Measurements from ENCODE around the gene BRF1. TPM values are rescaled to one million over a fixed set of nuclear protein-coding genes. Genes with fewer than 3 reads are reported as not detected.

The BRF1 gene
- total and polyA plus RNA-seq, 2 of the 13 experiments (the other 11 are each of a cell fraction or from before 2014, with no cell fraction given), result 5.1 to 11.0 TPM

- peaks cover 5% of the 10 kb centered on the region; the same call in 1 of the 2 replicates for H4K20me1 ChIP-seq (ENCODE audit: insufficient read depth, low read length)
- no peak overlapping the region for H3K9ac ChIP-seq (ENCODE audit: insufficient read depth, low read depth, low read length)
- H3K9me3 ChIP-seq (ENCODE audit: low read length), result no peaks in the 10 kb centered on the region
- ChIA-PET POLR2A (no interaction called here), CTCF (ENCODE audit: low intra/inter-chr PET ratio, low total read pairs) (no interaction called here)
- H3K4me3 ChIP-seq (replicated peaks in 1 of 3; ENCODE audit: insufficient read depth in 1 of 3, low read depth in 2 of 3, low read length in 3 of 3), result no peak overlapping the region
- H3K27ac ChIP-seq (ENCODE audit: extremely low read length, insufficient read depth, low read length), result no peak overlapping the region
- no peak for FAIRE-seq
- H3K36me3 ChIP-seq (replicated peaks in 1 of 2; ENCODE audit: control insufficient read depth in 1 of 2, insufficient read depth in 2 of 2, low read length in 2 of 2), result no peaks in the 10 kb centered on the region; a peak in 1 of 5 replicates
- intact Hi-C loops (cut with micrococcal nuclease; ENCODE audit: unreplicated experiment) (no loop called here), in situ Hi-C loops (cut with HindIII; ENCODE audit: extremely low pct_ligation_motif_present, low pct_unique_long_range_greater_than_20kb) (no loop called here)
- ATAC-seq, result no peak; the same call in 2 of the 3 replicates
- peaks cover 31% of the 10 kb centered on the region for H3K79me2 ChIP-seq (ENCODE audit: insufficient read depth, low read length)
- peak overlapping the region; percentile 5; the same call in 1 of the 2 replicates for H3K4me2 ChIP-seq (ENCODE audit: low read depth, low read length)
- H3K27me3 ChIP-seq (ENCODE audit: control insufficient read depth in 1 of 2, insufficient read depth in 2 of 2, low read length in 2 of 2), result no peaks in the 10 kb centered on the region
- 78% methylated on average over 7 of the region's 9 CpGs for WGBS (ENCODE audit: low lambda C conversion rate)
- H3K4me1 ChIP-seq (ENCODE audit: insufficient read depth, low read length), result peaks cover 15% of the 10 kb centered on the region
- TF ChIP-seq, protein P1, sequence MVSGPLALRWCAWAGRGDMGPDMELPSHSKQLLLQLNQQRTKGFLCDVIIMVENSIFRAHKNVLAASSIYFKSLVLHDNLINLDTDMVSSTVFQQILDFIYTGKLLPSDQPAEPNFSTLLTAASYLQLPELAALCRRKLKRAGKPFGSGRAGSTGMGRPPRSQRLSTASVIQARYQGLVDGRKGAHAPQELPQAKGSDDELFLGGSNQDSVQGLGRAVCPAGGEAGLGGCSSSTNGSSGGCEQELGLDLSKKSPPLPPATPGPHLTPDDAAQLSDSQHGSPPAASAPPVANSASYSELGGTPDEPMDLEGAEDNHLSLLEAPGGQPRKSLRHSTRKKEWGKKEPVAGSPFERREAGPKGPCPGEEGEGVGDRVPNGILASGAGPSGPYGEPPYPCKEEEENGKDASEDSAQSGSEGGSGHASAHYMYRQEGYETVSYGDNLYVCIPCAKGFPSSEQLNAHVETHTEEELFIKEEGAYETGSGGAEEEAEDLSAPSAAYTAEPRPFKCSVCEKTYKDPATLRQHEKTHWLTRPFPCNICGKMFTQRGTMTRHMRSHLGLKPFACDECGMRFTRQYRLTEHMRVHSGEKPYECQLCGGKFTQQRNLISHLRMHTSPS (CRISPR knock-in tag; IDR thresholded peaks at IDR 0.05; ENCODE audit: low read depth), result no peak
- TF ChIP-seq RBAK (CRISPR knock-in tag; IDR thresholded peaks at IDR 0.05) (no peak), IRF9 (CRISPR knock-in tag; IDR thresholded peaks at IDR 0.05; ENCODE audit: borderline replicate concordance) (0 out of 2 replicates have a peak, but pooled peaks have one; percentile 25)
- H2AFZ ChIP-seq (ENCODE audit: low read length), result no peak overlapping the region
- DNase-seq (ENCODE audit: low spot score), result no peak
- no TSS peak for BruUV-seq (replicated peaks)
These were observed 24.5 kb upstream of the BRF1 start for GRCh38 chr14:105325303-105325702.

DNA sequence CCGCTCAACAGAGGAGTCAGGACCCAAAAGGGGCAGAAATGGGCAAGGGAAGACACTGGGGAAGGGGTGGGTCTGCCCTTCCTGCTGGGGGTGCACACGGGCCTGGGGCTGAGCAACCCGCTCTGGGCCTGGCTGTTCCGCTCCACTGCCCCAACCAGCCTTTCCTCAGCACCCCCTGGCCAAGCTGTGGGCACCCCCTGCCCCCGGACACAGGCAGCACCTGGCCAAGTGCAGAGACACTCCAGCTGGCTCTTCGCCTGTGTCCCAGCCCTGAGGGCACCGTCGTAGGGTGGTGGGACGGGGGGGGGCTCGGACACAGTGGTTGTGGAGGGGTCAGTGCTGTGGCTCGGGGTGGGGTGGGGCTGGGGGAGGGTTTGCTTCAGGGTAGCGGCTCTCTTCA lies 24.1 kb upstream of the BRF1 start:
- H3K36me3 ChIP-seq (replicated peaks in 1 of 2; ENCODE audit: control insufficient read depth in 1 of 2, insufficient read depth in 2 of 2, low read length in 2 of 2), result no peaks in the 10 kb centered on the region; a peak in 1 of 5 replicates
- no peak overlapping the region for H3K9ac ChIP-seq (ENCODE audit: insufficient read depth, low read depth, low read length)
- no peak overlapping the region for H3K4me2 ChIP-seq (ENCODE audit: low read depth, low read length)
- intact Hi-C loops (cut with micrococcal nuclease; ENCODE audit: unreplicated experiment), result no loop called here
- H4K20me1 ChIP-seq (ENCODE audit: insufficient read depth, low read length), result peaks cover 5% of the 10 kb centered on the region; the same call in 1 of the 2 replicates
- no peak overlapping the region for H2AFZ ChIP-seq (ENCODE audit: low read length)
- no CpG with 5 or more reads among the region's 12 CpGs for WGBS (ENCODE audit: low lambda C conversion rate)
- FAIRE-seq (no peak), DNase-seq (ENCODE audit: low spot score) (no peak), ATAC-seq (no peak)
- POLR2A ChIA-PET, result no interaction called here
- H3K79me2 ChIP-seq (ENCODE audit: insufficient read depth, low read length), result peaks cover 33% of the 10 kb centered on the region
- H3K27ac ChIP-seq (ENCODE audit: extremely low read length, insufficient read depth, low read length), result no peak overlapping the region
- H3K4me3 ChIP-seq (replicated peaks in 1 of 3; ENCODE audit: insufficient read depth in 1 of 3, low read depth in 2 of 3, low read length in 3 of 3), result no peak overlapping the region
- H3K9me3 ChIP-seq (ENCODE audit: low read length), result no peaks in the 10 kb centered on the region
- CTCF ChIA-PET (ENCODE audit: low intra/inter-chr PET ratio, low total read pairs), result no interaction called here
- in situ Hi-C loops (cut with HindIII; ENCODE audit: extremely low pct_ligation_motif_present, low pct_unique_long_range_greater_than_20kb), result no loop called here
- H3K4me1 ChIP-seq (ENCODE audit: insufficient read depth, low read length), result peaks cover 15% of the 10 kb centered on the region
- no peaks in the 10 kb centered on the region for H3K27me3 ChIP-seq (ENCODE audit: control insufficient read depth in 1 of 2, insufficient read depth in 2 of 2, low read length in 2 of 2)
- BruUV-seq (replicated peaks), result no TSS peak
- TF ChIP-seq ARHGAP35 (CRISPR knock-in tag; IDR thresholded peaks at IDR 0.05; ENCODE audit: borderline replicate concordance), result no peak
- TF ChIP-seq GMEB2 (CRISPR knock-in tag; IDR thresholded peaks at IDR 0.05; ENCODE audit: low read depth), result no peak
- no peak for TF ChIP-seq REL (CRISPR knock-in tag; conservative IDR thresholded peaks at IDR 0.05)
- TF ChIP-seq, protein P2, sequence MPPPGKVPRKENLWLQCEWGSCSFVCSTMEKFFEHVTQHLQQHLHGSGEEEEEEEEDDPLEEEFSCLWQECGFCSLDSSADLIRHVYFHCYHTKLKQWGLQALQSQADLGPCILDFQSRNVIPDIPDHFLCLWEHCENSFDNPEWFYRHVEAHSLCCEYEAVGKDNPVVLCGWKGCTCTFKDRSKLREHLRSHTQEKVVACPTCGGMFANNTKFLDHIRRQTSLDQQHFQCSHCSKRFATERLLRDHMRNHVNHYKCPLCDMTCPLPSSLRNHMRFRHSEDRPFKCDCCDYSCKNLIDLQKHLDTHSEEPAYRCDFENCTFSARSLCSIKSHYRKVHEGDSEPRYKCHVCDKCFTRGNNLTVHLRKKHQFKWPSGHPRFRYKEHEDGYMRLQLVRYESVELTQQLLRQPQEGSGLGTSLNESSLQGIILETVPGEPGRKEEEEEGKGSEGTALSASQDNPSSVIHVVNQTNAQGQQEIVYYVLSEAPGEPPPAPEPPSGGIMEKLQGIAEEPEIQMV (CRISPR knock-in tag; IDR thresholded peaks at IDR 0.05; ENCODE audit: low read depth), result no peak
- no peak for TF ChIP-seq ZSCAN29 (CRISPR knock-in tag; conservative IDR thresholded peaks at IDR 0.05)
- TF ChIP-seq KLF15 (CRISPR knock-in tag; IDR thresholded peaks at IDR 0.05; ENCODE audit: borderline replicate concordance), result no peak
- TF ChIP-seq ZSCAN9 (CRISPR knock-in tag; IDR thresholded peaks at IDR 0.05; ENCODE audit: borderline replicate concordance), result no peak
- no peak for TF ChIP-seq ZNF670 (CRISPR knock-in tag; IDR thresholded peaks at IDR 0.05; ENCODE audit: borderline replicate concordance)
- TF ChIP-seq RCOR2 (CRISPR knock-in tag; IDR thresholded peaks at IDR 0.05), result no peak

Measured in HepG2 (cell line).